Peyer's patch (tissue), 4 donors: ENCODE results near the gene HCRTR1. TPM values are rescaled to one million over a fixed set of nuclear protein-coding genes. Genes with fewer than 3 reads are reported as not detected.
A peak's percentile ranks its signal among the peaks of the same experiment; 100 is the strongest.

Source experiments
- DNase-seq, 3 donors: peaks; one replicate each; pipeline ENCODE4 v3.0.0-alpha.2; 2017 to 2019
- H3K27ac ChIP-seq, 4 donors: fragments of 200-600 bp; sonication (generic); one replicate each; pipeline ENCODE4 v1.5.1; 2016 to 2019
- H3K27me3 ChIP-seq, 2 donors: fragments of 200-600 bp; sonication (generic); one replicate each; pipeline ENCODE4 v1.5.1; 2019
- H3K36me3 ChIP-seq, 3 donors: fragments of 200-600 bp; sonication (generic); one replicate each; pipeline ENCODE4 v1.5.1; 2016 to 2019
- H3K4me1 ChIP-seq, 4 donors: fragments of 200-600 bp; sonication (generic); one replicate each; pipeline ENCODE4 v1.5.1; 2016 to 2019
- H3K4me3 ChIP-seq, 4 donors: fragments of 200-600 bp; sonication (generic); 1 replicate in 3 of 4; 2 replicates in 1 of 4; pipeline ENCODE4 v1.5.1; 2016 to 2019; ENCODE audit warnings: mild to moderate bottlenecking in 1 of 4
- H3K9me3 ChIP-seq, 4 donors: fragments of 200-600 bp; sonication (generic); one replicate each; pipeline ENCODE4 v1.5.1; 2016 to 2019; ENCODE audit warnings: mild to moderate bottlenecking in 1 of 4
- CTCF ChIP-seq, 6 experiments: fragments of 450-650 bp in 4 of 6; fragments of 200-600 bp in 2 of 6; sonication (generic) in 1 of 6; IDR thresholded peaks; one replicate each; pipeline ENCODE4 v1.5.1; 2017 to 2019; ENCODE audit warnings: antibody characterized with exemption in 6 of 6, mild to moderate bottlenecking in 3 of 6, moderate library complexity in 1 of 6
- POLR2A ChIP-seq, 2 donors: fragments of 450-650 bp; IDR thresholded peaks; one replicate each; pipeline ENCODE4 v1.5.1; 2017; ENCODE audit warnings: antibody characterized with exemption in 2 of 2, mild to moderate bottlenecking in 2 of 2, moderate library complexity in 2 of 2
- total RNA-seq, 4 donors: library from RNA; depleted of rRNA; stranded (reverse); fragments of >200 nt; gene quantifications; one replicate each; pipeline ENCODE4 v1.1.0, GENCODE V29; 2016

HCRTR1 gene
- total RNA-seq, result not detected

- Histone ChIP-seq H3K9me3 (no peaks in the 10 kb centered on the region), H3K27ac (no peak within 1 kb of the TSS), H3K36me3 (no peaks in the 10 kb centered on the region), H3K4me3 (peak within 1 kb of the TSS; percentile 7 to 51 (median 46)), H3K27me3 (no peaks in the 10 kb centered on the region), H3K4me1 (peaks cover 0 to 11% (median 9%) of the 10 kb centered on the region in 4 donors)
- TF ChIP-seq POLR2A (IDR thresholded peaks at IDR 0.05) (no peak), CTCF (IDR thresholded peaks at IDR 0.05) (no peak)
- DNase-seq, result peak in 1 of 3 donors; percentile 39
Observed at GRCh38 chr1:31617218-31617915, at the start of gene HCRTR1. TSS of gene HCRTR1 (plus strand) at chr1:31617689. CDS start at chr1:31619193, 1,504 bp downstream.

GRCh38 chr1:31567956-31568570 lies 49.4 kb upstream of the HCRTR1 start:
- DNase-seq, result peak in 2 of 3 donors; percentile 15 to 32
- H3K27me3 ChIP-seq, result no peaks in the 10 kb centered on the region
- no peaks in the 10 kb centered on the region for H3K36me3 ChIP-seq
- TF ChIP-seq CTCF (IDR thresholded peaks at IDR 0.05) (no peak), POLR2A (IDR thresholded peaks at IDR 0.05) (no peak)
- H3K27ac ChIP-seq, result no peak overlapping the region
- H3K9me3 ChIP-seq, result no peaks in the 10 kb centered on the region
- H3K4me3 ChIP-seq, result no peak overlapping the region
- H3K4me1 ChIP-seq, result peaks cover 0 to 6% (median 1%) of the 10 kb centered on the region in 4 donors

GRCh38 chr1:31568895-31569595 lies 48.4 kb upstream of the HCRTR1 start:
- TF ChIP-seq CTCF (IDR thresholded peaks at IDR 0.05) (no peak), POLR2A (IDR thresholded peaks at IDR 0.05) (no peak)
- H3K4me1 ChIP-seq, result peaks cover 0 to 15% (median 2%) of the 10 kb centered on the region in 4 donors
- no peaks in the 10 kb centered on the region for H3K9me3 ChIP-seq
- H3K4me3 ChIP-seq, result no peak overlapping the region
- H3K27me3 ChIP-seq, result no peaks in the 10 kb centered on the region
- H3K36me3 ChIP-seq, result no peaks in the 10 kb centered on the region
- peak; percentile 8 to 35 (median 34) for DNase-seq
- no peak overlapping the region for H3K27ac ChIP-seq

GRCh38 chr1:31569596-31570173 lies 47.8 kb upstream of the HCRTR1 start:
- Histone ChIP-seq H3K4me3 (no peak overlapping the region), H3K27me3 (no peaks in the 10 kb centered on the region), H3K4me1 (peaks cover 0 to 22% (median 2%) of the 10 kb centered on the region in 4 donors), H3K9me3 (no peaks in the 10 kb centered on the region), H3K27ac (no peak overlapping the region), H3K36me3 (no peaks in the 10 kb centered on the region)
- peak in 1 of 3 donors; percentile 3 for DNase-seq
- TF ChIP-seq CTCF (IDR thresholded peaks at IDR 0.05), result no peak
- no peak for TF ChIP-seq POLR2A (IDR thresholded peaks at IDR 0.05)

- H3K4me3 ChIP-seq, result no peak overlapping the region
- H3K27me3 ChIP-seq, result no peaks in the 10 kb centered on the region
- no peak for TF ChIP-seq CTCF (IDR thresholded peaks at IDR 0.05)
- TF ChIP-seq POLR2A (IDR thresholded peaks at IDR 0.05), result no peak
- H3K36me3 ChIP-seq, result no peaks in the 10 kb centered on the region
- peak in 2 of 3 donors; percentile 6 to 16 for DNase-seq
- peaks cover 0 to 27% (median 5%) of the 10 kb centered on the region in 4 donors for H3K4me1 ChIP-seq
- no peak overlapping the region for H3K27ac ChIP-seq
- no peaks in the 10 kb centered on the region for H3K9me3 ChIP-seq
Observed at GRCh38 chr1:31570228-31570627, 47.3 kb upstream of the HCRTR1 start.
